DND-41 (cell line): Measurements from ENCODE around the gene DCC.

ENCODE experiments used
- ATAC-seq: fragments of 200-7000 bp; cut with Tn5 transposase; 3 replicates; pipeline ENCODE4 v1.9.1; 2021; ENCODE audit warnings: low read depth; ENCODE audit not compliant: insufficient read depth
- DNase-seq: peaks from one replicate; pipeline ENCODE4 v3.0.0-alpha.2; 2020
- H2AFZ ChIP-seq: 2 replicates; pipeline ENCODE4 v1.6.0; 2012; ENCODE audit warnings: low read depth, low read length
- H3K27ac ChIP-seq: 2 replicates; pipeline ENCODE4 v1.5.1; 2012; ENCODE audit warnings: low read length, inconsistent platforms
- H3K27me3 ChIP-seq: fragments of 200-600 bp; sonication (generic); 2 replicates; pipeline ENCODE4 v1.6.0; 2012; ENCODE audit warnings: low read length, mild to moderate bottlenecking, inconsistent platforms; ENCODE audit not compliant: insufficient read depth, poor library complexity
- H3K36me3 ChIP-seq: 2 replicates; pipeline ENCODE4 v1.5.1; 2012; ENCODE audit warnings: low read length, inconsistent platforms; ENCODE audit not compliant: insufficient read depth
- H3K4me1 ChIP-seq: 2 replicates; pipeline ENCODE4 v1.5.1; 2012; ENCODE audit warnings: mild to moderate bottlenecking, low read length; ENCODE audit not compliant: insufficient read depth
- H3K4me2 ChIP-seq: 2 replicates; pipeline ENCODE4 v1.6.0; 2012; ENCODE audit warnings: mild to moderate bottlenecking, moderate library complexity, low read length, inconsistent platforms; ENCODE audit not compliant: insufficient read depth
- H3K4me3 ChIP-seq, 2 experiments: fragments of 200-600 bp in 1 of 2; shearing (Covaris generic) in 1 of 2; 2 replicates each; pipeline ENCODE4 v1.5.1; 2012 to 2016; ENCODE audit warnings: inconsistent platforms in 2 of 2, low read length in 2 of 2, mild to moderate bottlenecking in 2 of 2, low read depth in 1 of 2, moderate library complexity in 1 of 2
- H3K79me2 ChIP-seq: 2 replicates; pipeline ENCODE4 v1.6.0; 2012; ENCODE audit warnings: low read length, inconsistent platforms; ENCODE audit not compliant: insufficient read depth
- H3K9ac ChIP-seq: 2 replicates; pipeline ENCODE4 v1.6.0; 2012; ENCODE audit warnings: low read depth, mild to moderate bottlenecking, inconsistent platforms, low read length, moderate library complexity
- H3K9me3 ChIP-seq: 2 replicates; pipeline ENCODE4 v1.5.1; 2012; ENCODE audit warnings: low read length, moderate library complexity, mild to moderate bottlenecking, inconsistent platforms; ENCODE audit not compliant: insufficient read depth, severe bottlenecking
- H4K20me1 ChIP-seq: 2 replicates; pipeline ENCODE4 v1.6.0; 2012; ENCODE audit warnings: low read length; ENCODE audit not compliant: insufficient read depth
- CTCF ChIP-seq: IDR thresholded peaks from 2 replicates; pipeline ENCODE4 v1.5.1; 2012; ENCODE audit warnings: borderline replicate concordance, low read length, moderate library complexity, mild to moderate bottlenecking; ENCODE audit not compliant: poor library complexity, severe bottlenecking; ENCODE audit errors: extremely low read depth
- EZH2 ChIP-seq: IDR thresholded peaks from 3 replicates; pipeline ENCODE4 v1.6.1; 2012; ENCODE audit warnings: borderline replicate concordance, low read depth, mild to moderate bottlenecking, moderate library complexity, low read length, inconsistent platforms; ENCODE audit not compliant: severe bottlenecking

Gene DCC

GRCh38 chr18:52451851-52452250 lies 111.9 kb downstream of the DCC start:
- H3K27ac ChIP-seq, result no peak overlapping the region
- no peak overlapping the region for H3K9ac ChIP-seq
- H3K27me3 ChIP-seq, result no peaks in the 10 kb centered on the region
- DNase-seq (no peak), ATAC-seq (no peak)
- no peaks in the 10 kb centered on the region for H3K9me3 ChIP-seq
- no peak overlapping the region for H3K4me2 ChIP-seq
- H3K36me3 ChIP-seq, result no peaks in the 10 kb centered on the region
- H3K79me2 ChIP-seq, result no peaks in the 10 kb centered on the region
- no peaks in the 10 kb centered on the region for H3K4me1 ChIP-seq
- no peaks in the 10 kb centered on the region for H4K20me1 ChIP-seq
- no peak for TF ChIP-seq EZH2
- no peak for TF ChIP-seq CTCF
- no peak overlapping the region for H3K4me3 ChIP-seq
- H2AFZ ChIP-seq, result no peak overlapping the region

GRCh38 chr18:52452427-52452826 lies 112.4 kb downstream of the DCC start:
- H3K79me2 ChIP-seq, result no peaks in the 10 kb centered on the region
- H3K4me3 ChIP-seq, result no peak overlapping the region
- no peak overlapping the region for H2AFZ ChIP-seq
- TF ChIP-seq CTCF, result no peak
- H3K9me3 ChIP-seq, result no peaks in the 10 kb centered on the region
- no peaks in the 10 kb centered on the region for H3K36me3 ChIP-seq
- ATAC-seq (no peak), DNase-seq (no peak)
- H3K4me2 ChIP-seq, result no peak overlapping the region
- H3K27me3 ChIP-seq, result no peaks in the 10 kb centered on the region
- no peaks in the 10 kb centered on the region for H4K20me1 ChIP-seq
- H3K4me1 ChIP-seq, result no peaks in the 10 kb centered on the region
- H3K27ac ChIP-seq, result no peak overlapping the region
- no peak overlapping the region for H3K9ac ChIP-seq

GRCh38 chr18:52459890-52460289 lies 119.9 kb downstream of the DCC start:
- Histone ChIP-seq H3K27me3 (no peaks in the 10 kb centered on the region), H3K79me2 (no peaks in the 10 kb centered on the region), H4K20me1 (no peaks in the 10 kb centered on the region), H3K4me3 (no peak overlapping the region), H3K9ac (no peak overlapping the region), H3K9me3 (no peaks in the 10 kb centered on the region), H2AFZ (no peak overlapping the region), H3K27ac (no peak overlapping the region), H3K4me1 (no peaks in the 10 kb centered on the region), H3K36me3 (no peaks in the 10 kb centered on the region), H3K4me2 (no peak overlapping the region)
- TF ChIP-seq EZH2 (no peak), CTCF (no peak)
- DNase-seq, result no peak
- no peak for ATAC-seq

- DNase-seq, result no peak
- Histone ChIP-seq H3K36me3 (no peaks in the 10 kb centered on the region), H2AFZ (no peak overlapping the region), H3K4me1 (no peaks in the 10 kb centered on the region), H3K4me3 (no peak overlapping the region), H3K4me2 (no peak overlapping the region), H3K27me3 (no peaks in the 10 kb centered on the region), H3K79me2 (no peaks in the 10 kb centered on the region), H3K27ac (no peak overlapping the region), H4K20me1 (no peaks in the 10 kb centered on the region), H3K9ac (no peak overlapping the region), H3K9me3 (no peaks in the 10 kb centered on the region)
- no peak for ATAC-seq
- TF ChIP-seq CTCF (no peak), EZH2 (no peak)
Measured at GRCh38 chr18:52462853-52463252, 122.9 kb downstream of the DCC start.
